K562 (cell line): ENCODE results near the gene TMCO2.

Experiments used
- BRCA1 ChIP-seq, 2 experiments: fragments of 450-650 bp in 1 of 2; sonication (generic) in 1 of 2; formaldehyde crosslinking in 1 of 2; IDR thresholded peaks; 2 replicates each; pipeline versions ENCODE4 v1.5.0 to v1.6.1; 2017 to 2020; ENCODE audit warnings: mild to moderate bottlenecking in 1 of 2, missing genetic modification reagents in 1 of 2
- IRF1 ChIP-seq: sonication (generic); formaldehyde crosslinking; IDR thresholded peaks from 2 replicates; pipeline ENCODE4 v1.8.0; 2022; ENCODE audit warnings: missing genetic modification reagents, mild to moderate bottlenecking, borderline replicate concordance
- MAZ ChIP-seq, 2 experiments: fragments of 450-650 bp in 1 of 2; sonication (generic) in 1 of 2; formaldehyde crosslinking; IDR thresholded peaks in 1 of 2; conservative IDR thresholded peaks in 1 of 2; 2 replicates each; pipeline versions ENCODE4 v1.4.0 to v1.5.0; 2020; ENCODE audit warnings: mild to moderate bottlenecking in 1 of 2, missing genetic modification reagents in 1 of 2
- RBBP5 ChIP-seq: fragments of 200-600 bp; sonication (generic); IDR thresholded peaks from 2 replicates; pipeline ENCODE4 v1.6.1; 2012; ENCODE audit warnings: borderline replicate concordance, mild to moderate bottlenecking, low read length, control low read depth, inconsistent platforms; ENCODE audit not compliant: insufficient read depth, poor library complexity, severe bottlenecking
- SIN3B ChIP-seq: fragments of 450-650 bp; IDR thresholded peaks from 2 replicates; pipeline ENCODE4 v1.6.1; 2017; ENCODE audit warnings: low read depth, mild to moderate bottlenecking, moderate library complexity
- TF ChIP-seq, protein P1 (sequence below), 3 experiments: IDR thresholded peaks in 2 of 3; conservative IDR thresholded peaks in 1 of 3; 2 replicates each; pipeline ENCODE4 v1.5.1; 2011 to 2012; ENCODE audit warnings: low read length in 3 of 3, mild to moderate bottlenecking in 3 of 3, control low read depth in 2 of 3, improper control_type of control experiment in 1 of 3, inconsistent platforms in 1 of 3, low read depth in 1 of 3, mixed read lengths in 1 of 3, moderate library complexity in 1 of 3; ENCODE audit not compliant: insufficient read depth in 2 of 3

GRCh38 chr1:40300249-40300567 is 52.5 kb downstream of the TMCO2 start:
- TF ChIP-seq, protein P1, sequence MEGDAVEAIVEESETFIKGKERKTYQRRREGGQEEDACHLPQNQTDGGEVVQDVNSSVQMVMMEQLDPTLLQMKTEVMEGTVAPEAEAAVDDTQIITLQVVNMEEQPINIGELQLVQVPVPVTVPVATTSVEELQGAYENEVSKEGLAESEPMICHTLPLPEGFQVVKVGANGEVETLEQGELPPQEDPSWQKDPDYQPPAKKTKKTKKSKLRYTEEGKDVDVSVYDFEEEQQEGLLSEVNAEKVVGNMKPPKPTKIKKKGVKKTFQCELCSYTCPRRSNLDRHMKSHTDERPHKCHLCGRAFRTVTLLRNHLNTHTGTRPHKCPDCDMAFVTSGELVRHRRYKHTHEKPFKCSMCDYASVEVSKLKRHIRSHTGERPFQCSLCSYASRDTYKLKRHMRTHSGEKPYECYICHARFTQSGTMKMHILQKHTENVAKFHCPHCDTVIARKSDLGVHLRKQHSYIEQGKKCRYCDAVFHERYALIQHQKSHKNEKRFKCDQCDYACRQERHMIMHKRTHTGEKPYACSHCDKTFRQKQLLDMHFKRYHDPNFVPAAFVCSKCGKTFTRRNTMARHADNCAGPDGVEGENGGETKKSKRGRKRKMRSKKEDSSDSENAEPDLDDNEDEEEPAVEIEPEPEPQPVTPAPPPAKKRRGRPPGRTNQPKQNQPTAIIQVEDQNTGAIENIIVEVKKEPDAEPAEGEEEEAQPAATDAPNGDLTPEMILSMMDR (IDR thresholded peaks at IDR 0.05 in 2 of 3, conservative IDR thresholded peaks at IDR 0.05 in 1 of 3; ENCODE audit: insufficient read depth in 2 of 3, low read depth in 1 of 3, low read length in 3 of 3) = no peak
- TF ChIP-seq MAZ (CRISPR knock-in tag; conservative IDR thresholded peaks at IDR 0.05 in 1 of 2, IDR thresholded peaks at IDR 0.05 in 1 of 2) (no peak), SIN3B (no peak), IRF1 (CRISPR knock-in tag) (no peak), RBBP5 (no peak), BRCA1 (IDR thresholded peaks at IDR 0.05) (no peak), BRCA1 (CRISPR knock-in tag; IDR thresholded peaks at IDR 0.05) (no peak)
